ENCODE measurements around the gene JMJD1C.
"Not testable (repeated sequence)": the region's sequence is repeated elsewhere in the genome, so short reads cannot be mapped to it uniquely, and the experiment has no call there.

JMJD1C gene

DNA sequence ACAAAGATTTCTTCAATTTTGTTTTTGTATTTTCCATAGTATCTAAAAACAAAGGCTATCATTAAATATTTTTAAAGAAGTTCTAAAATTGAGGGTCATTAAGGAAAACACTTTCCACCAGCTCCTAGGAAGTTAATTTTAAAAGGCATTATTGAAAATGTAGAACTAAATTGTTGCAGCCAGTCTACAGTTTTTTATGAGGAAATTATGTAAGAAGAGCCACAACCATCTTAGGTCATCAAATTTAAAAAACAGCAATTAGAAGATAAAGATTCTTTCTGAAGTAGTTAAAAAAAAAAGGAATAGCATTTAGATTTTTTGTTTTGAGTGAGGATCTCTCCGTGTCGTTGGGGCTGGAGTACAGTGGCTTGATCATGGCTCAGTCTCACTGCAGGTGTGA is 171.0 kb downstream of the JMJD1C start:
- DNase-seq (ENCODE audit: low read depth in 1 of 2, low spot score in 1 of 2): no peak

GRCh38 chr10:63292847-63293246 is 172.9 kb downstream of the JMJD1C start:
- DNase-seq (ENCODE audit: low read depth in 1 of 2, low spot score in 1 of 2): not testable (repeated sequence)

GRCh38 chr10:63288170-63288569 is 177.6 kb downstream of the JMJD1C start:
- DNase-seq (ENCODE audit: low read depth in 1 of 2, low spot score in 1 of 2): no peak

DNA sequence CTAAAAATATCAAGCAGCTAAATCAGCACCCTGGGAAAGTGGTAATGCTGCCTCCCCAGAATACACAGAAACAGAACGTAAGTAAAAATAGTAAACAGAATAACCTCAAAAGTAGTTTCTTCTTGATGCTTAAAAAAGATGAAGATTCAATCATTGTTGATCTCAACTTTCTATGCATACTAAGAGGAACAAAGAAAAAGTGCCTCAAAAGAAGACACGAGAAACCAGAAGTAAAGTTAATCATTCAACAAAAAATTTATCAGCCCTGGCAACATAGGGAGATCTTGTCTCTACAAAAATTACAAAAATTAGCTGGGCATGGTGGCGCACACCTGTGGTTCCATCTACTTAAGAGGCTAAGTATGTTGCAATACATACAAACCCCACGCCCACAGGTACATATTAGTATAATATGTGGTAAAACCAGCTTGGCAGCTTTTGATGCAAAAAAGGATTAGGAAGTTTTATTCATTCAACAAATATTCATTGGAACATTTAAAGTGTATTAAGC is 179.0 kb downstream of the JMJD1C start:
- DNase-seq (ENCODE audit: low read depth in 1 of 2, low spot score in 1 of 2): no peak

DNA sequence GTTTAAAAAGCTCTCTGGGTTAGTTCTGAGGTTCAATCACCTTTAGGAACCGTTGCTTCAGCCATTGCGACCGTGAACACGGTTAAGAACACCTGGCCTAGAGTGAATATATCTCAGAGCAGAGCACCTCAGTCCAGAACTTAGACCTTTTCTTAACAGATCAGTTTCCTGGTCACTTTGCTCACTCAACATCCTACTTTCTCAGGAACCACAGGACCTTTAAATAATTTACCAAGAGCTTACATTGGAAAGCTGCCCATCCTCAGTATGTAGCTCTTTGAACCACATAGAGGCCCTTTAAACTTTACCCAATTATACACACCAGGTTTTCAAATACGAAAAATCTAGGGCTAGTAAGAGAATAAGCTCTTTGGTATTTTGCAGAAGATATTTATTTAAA is 179.4 kb downstream of the JMJD1C start:
- DNase-seq (ENCODE audit: low read depth in 1 of 2, low spot score in 1 of 2): no peak

DNA sequence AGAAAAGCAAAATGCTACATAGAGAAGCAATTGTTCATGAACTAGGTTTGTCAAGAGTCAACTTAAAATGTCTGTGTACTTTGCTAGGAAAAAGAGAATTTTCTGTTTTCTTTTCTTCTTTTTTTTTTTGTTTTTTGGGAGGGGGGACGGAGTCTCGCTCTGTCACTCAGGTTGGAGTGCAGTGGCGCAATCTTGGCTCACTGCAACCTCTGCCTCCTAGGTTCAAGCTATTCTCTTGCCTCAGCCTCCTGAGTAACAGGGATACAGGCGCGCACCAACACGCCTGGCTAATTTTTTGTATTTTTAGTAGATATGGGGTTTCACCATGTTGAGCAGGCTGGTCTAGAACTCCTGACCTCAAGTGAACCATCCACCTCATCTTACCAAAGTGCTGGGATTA is 181.9 kb downstream of the JMJD1C start:
- DNase-seq (ENCODE audit: low read depth in 1 of 2, low spot score in 1 of 2): not testable (repeated sequence)

GRCh38 chr10:63283093-63283492 is 182.7 kb downstream of the JMJD1C start:
- no peak for DNase-seq (ENCODE audit: low read depth in 1 of 2, low spot score in 1 of 2)

DNA sequence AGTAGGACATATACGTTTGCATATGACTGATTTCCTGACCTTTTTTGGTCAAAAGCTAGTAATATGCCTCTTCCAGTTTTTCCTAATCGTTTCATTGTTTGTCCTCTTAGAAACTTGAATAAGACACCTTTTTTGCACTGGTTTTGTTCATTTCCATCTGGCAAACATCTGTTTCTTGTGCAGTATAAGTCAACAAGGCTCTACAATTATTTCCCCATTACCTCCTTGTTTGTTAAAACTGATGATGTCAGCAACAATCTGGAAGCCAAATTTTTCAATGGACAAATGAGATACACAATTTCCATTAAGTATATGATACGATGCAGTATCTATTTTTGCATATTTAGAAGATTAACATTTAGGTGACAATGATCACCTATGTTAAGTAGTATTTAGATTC is 183.8 kb downstream of the JMJD1C start:
- DNase-seq (ENCODE audit: low read depth in 1 of 2, low spot score in 1 of 2): no peak

DNA sequence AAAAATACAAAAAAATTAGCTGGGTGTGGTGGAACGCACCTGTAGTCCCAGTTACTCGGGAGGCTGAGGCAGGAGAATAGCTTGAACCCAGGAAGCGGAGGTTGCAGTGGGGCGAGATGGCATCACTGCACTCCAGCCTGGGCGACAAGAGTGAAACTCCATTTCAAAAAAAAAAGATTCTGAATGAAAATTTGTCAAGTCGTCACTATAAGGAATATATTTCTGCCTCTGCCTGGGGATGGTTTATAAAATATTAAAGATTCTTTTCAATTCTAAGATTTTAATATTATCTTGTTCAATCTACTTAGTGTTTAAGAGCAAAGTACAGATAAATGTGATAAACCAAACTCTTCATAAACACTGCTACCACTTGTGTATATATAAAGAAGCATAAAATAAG is 185.4 kb downstream of the JMJD1C start:
- no peak for DNase-seq (ENCODE audit: low read depth in 1 of 2, low spot score in 1 of 2)

- DNase-seq (ENCODE audit: low read depth in 1 of 2, low spot score in 1 of 2): no peak
Measured at GRCh38 chr10:63275094-63275493, 190.7 kb downstream of the JMJD1C start.

DNA sequence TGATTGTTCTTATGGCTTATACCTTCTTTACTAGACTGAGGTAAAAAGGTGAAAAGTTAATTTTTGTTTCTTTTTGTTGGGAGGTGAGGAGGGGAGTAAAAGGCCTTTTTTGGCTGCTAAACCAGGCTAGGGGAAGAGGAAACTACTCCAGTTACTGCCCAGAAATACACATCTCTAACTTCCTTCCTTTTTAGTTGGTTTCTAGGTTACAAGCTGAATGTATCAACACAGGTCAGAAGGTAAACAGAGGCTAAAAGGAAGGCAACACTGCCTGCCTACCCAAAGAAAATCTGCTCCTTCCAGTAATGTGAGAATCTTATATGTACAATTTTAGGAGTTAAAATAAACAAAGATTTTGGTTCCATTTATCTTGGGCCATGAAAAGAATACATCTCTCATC is 192.2 kb downstream of the JMJD1C start:
- no peak for DNase-seq (ENCODE audit: low read depth in 1 of 2, low spot score in 1 of 2)

GRCh38 chr10:63268798-63269503 is 196.8 kb downstream of the JMJD1C start:
- DNase-seq (ENCODE audit: low read depth in 1 of 2, low spot score in 1 of 2): peak; percentile 40 to 81

- DNase-seq (ENCODE audit: low read depth in 1 of 2, low spot score in 1 of 2): no peak
Measured at GRCh38 chr10:63268149-63268797, 197.5 kb downstream of the JMJD1C start.

DNA sequence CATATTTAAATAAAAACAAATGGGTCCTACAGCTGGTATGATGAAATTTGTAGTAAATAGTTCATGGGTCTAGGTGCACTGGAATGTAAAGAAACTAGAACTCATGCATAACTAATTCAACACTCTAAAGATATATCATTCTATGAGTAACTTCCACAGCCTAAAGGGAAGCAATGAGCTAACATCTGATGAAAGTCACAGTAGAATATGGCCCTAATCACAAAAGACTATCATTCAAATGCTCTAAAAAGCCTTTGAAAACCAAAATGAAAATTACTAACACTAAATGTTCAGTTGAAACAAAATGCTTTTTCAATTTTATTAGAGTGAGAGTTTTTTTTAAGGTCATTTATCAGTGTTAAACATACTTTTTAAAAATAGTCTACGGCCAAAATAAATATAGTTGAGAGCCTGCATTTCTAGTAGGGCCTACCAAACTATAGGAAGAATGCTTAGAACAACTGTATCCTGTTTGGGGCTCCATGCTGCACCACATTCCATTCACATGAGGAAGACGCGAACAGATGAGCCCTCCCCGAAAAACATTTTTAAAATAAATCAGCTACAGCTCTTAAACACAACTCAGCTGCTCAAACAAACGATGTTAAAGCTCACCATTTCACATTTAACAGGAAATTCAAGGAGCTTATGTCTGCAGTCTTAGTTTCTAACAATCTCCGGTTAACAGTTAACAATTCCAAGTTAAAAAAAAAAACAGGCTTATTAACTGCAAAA is 198.2 kb downstream of the JMJD1C start:
- DNase-seq (ENCODE audit: low read depth in 1 of 2, low spot score in 1 of 2): no peak

DNA sequence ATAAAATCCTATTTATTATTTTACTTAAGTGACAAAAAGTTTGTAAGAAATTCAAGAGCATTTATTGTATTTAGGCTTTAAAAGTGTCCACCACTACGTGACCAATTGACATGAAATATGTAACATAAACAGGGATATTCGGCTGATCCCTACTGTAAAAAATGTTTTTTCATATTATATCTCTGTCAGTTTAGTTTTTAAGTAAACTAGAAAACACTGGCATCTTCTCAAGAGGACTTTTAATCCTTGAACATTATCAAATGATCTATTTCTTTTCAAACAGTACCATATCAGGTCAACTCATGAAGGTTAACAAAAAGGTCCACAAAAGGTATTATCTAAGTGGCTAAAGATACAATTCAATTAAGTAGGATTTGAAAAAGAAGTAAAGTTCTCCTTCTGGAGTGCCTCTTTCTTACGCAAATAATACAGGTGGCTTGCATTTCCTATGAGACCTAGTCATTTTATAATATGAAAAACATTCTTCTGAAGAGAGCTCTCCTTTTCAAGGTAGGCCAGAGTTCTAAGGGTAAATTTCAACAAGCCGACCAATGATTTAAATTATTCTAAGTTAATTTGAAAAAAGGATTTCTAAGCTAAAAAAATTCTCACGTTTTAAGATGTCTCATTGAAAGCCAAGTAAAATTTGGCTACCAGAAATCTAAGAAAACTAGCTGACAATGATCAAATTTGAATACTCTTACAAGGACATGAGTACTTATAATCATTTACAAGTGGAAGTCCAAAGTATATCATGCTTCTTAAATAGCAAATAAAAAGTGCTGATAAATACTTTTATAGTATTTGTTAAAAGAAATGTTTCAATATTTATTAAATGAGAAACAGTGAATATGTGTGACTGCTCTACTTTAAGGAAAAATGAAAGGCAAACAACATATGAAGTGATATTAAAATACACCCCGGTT is 199.1 kb downstream of the JMJD1C start:
- DNase-seq (ENCODE audit: low read depth in 1 of 2, low spot score in 1 of 2): no peak

DNA sequence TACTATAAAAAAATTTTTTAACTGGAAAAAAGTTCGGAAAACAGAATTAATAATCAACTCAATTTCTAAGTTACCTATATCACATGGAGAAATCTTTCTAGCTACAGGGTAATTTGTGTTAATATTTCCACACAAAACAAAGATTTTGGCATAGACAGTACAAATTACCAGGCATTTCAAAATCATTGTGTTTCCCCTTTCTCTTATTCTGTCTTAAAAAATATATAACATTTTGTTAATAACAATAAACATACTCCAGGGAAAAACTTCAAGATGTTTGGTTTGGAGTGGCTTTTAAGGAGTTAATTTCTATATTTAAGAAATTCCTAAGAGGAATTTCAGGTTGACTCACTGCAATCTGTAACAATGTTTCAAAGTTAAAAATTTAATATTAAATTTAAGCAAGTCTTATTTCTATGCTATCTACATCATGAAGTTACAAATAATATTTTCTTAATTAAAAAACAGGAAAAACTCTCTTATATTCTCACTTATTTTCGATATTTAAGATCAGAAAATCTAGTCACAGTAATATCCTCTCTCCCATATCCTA is 200.0 kb downstream of the JMJD1C start:
- no peak for DNase-seq (ENCODE audit: low read depth in 1 of 2, low spot score in 1 of 2)

- peak in 1 of 2 donors; percentile 27 for DNase-seq (ENCODE audit: low read depth in 1 of 2, low spot score in 1 of 2)
Measured at GRCh38 chr10:63265222-63265617, 200.6 kb downstream of the JMJD1C start.

- DNase-seq (ENCODE audit: low read depth in 1 of 2, low spot score in 1 of 2): no peak
Measured at GRCh38 chr10:63264617-63265221, 201.1 kb downstream of the JMJD1C start.

GRCh38 chr10:63262430-63263073 is 203.2 kb downstream of the JMJD1C start:
- no peak for DNase-seq (ENCODE audit: low read depth in 1 of 2, low spot score in 1 of 2)

DNA sequence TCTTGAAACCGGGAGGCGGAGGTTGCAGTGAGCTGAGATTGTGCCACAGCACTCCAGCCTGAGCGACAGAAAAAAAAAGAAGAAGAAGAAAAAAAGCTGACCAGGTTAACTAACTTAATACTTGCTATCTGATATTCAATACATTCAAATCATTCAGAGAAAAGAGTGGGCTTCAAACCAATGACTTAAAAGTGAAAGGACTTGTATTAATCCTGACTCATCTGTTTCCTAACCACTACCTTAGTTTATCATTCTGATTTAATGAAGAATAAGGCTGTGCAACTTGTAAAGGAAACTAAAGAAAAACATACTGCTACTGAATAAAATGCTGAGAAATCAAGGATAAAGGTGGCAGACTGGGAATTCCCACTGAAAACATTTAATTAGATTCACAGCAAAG is 204.3 kb downstream of the JMJD1C start:
- DNase-seq (ENCODE audit: low read depth in 1 of 2, low spot score in 1 of 2): no peak
